DMS79 (cell line): ENCODE measurements around the gene C6.
"Not testable (repeated sequence)": the region's sequence is repeated elsewhere in the genome, so short reads cannot be mapped to it uniquely, and the experiment has no call there.

Experiments used
- DNase-seq: peaks from one replicate; lab custom pipeline; 2025; lab: John Stamatoyannopoulos, UW

The C6 gene

GRCh38 chr5:41199660-41200059, 13.7 kb downstream of the C6 start:
- no peak for DNase-seq

GRCh38 chr5:41196197-41196596, 17.1 kb downstream of the C6 start:
- no peak for DNase-seq

- DNase-seq, result no peak
These were observed 18.1 kb downstream of the C6 start for GRCh38 chr5:41195228-41195627.

- DNase-seq, result no peak
These were observed 19.0 kb downstream of the C6 start for GRCh38 chr5:41194339-41194738.

- no peak for DNase-seq
These were observed 19.7 kb downstream of the C6 start for GRCh38 chr5:41193456-41194205.

- no peak for DNase-seq
These were observed 22.1 kb downstream of the C6 start for GRCh38 chr5:41191249-41191648.

- DNase-seq, result no peak
These were observed 27.2 kb downstream of the C6 start for GRCh38 chr5:41186143-41186542.

GRCh38 chr5:41183331-41183730, 30.0 kb downstream of the C6 start:
- not testable (repeated sequence) for DNase-seq

- DNase-seq, result no peak
These were observed 30.7 kb downstream of the C6 start for GRCh38 chr5:41182666-41183065.

- DNase-seq, result no peak
These were observed 31.4 kb downstream of the C6 start for GRCh38 chr5:41181691-41182564.

GRCh38 chr5:41176952-41177351, 36.4 kb downstream of the C6 start:
- DNase-seq, result no peak

- no peak for DNase-seq
These were observed 41.3 kb downstream of the C6 start for GRCh38 chr5:41172012-41172411.

- no peak for DNase-seq
These were observed 52.1 kb downstream of the C6 start for GRCh38 chr5:41161271-41161670.

GRCh38 chr5:41157272-41157894, 55.9 kb downstream of the C6 start:
- no peak for DNase-seq

GRCh38 chr5:41156739-41157138, 56.6 kb downstream of the C6 start:
- no peak for DNase-seq

GRCh38 chr5:41154491-41154890, 58.8 kb downstream of the C6 start:
- no peak for DNase-seq

GRCh38 chr5:41151564-41151963, 61.8 kb downstream of the C6 start:
- no peak for DNase-seq

GRCh38 chr5:41148448-41148847, 64.9 kb downstream of the C6 start:
- DNase-seq, result no peak

- no peak for DNase-seq
These were observed 68.0 kb downstream of the C6 start for GRCh38 chr5:41145306-41145705.

- DNase-seq, result no peak
These were observed 70.0 kb downstream of the C6 start for GRCh38 chr5:41143131-41143901.

GRCh38 chr5:41127967-41128690, 85.2 kb downstream of the C6 start:
- no peak for DNase-seq
